ENCODE results near the gene CEP95.

The CEP95 gene

DNA sequence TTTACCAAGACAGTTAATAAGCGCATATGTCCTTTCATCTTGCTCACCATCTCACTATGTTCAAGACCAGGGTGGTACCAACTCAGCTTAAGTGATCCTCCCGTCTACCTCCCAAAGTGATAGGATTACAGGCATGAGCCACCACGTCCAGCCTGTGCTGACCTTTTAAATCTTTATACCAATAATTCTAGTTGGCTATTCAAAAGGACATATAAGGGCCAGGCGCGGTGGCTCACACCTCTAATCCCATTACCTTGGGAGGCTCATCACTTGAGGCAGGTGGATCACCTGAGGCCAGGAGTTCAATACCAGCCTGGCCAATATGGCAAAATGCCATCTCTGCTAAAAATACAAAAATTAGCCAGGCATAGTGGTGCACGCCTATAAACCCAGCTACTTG, 2.4 kb downstream of the CEP95 start:
- Histone ChIP-seq H3K4me1 (ENCODE audit: low read length) (peaks cover 15% of the 10 kb centered on the region), H3K36me3 (replicated peaks; ENCODE audit: low read depth, low read length) (peaks cover 40% of the 10 kb centered on the region), H3K27ac (ENCODE audit: low read length) (no peak overlapping the region), H3K4me3 (ENCODE audit: low read length) (no peak overlapping the region), H3K4me2 (ENCODE audit: low read length) (no peak overlapping the region), H3K9ac (ENCODE audit: low read length) (no peak overlapping the region), H4K20me1 (ENCODE audit: insufficient read depth, low read length) (peaks cover 21% of the 10 kb centered on the region), H2AFZ (ENCODE audit: low read depth, low read length) (no peak overlapping the region), H3K27me3 (ENCODE audit: low read depth, low read length) (no peaks in the 10 kb centered on the region), H3K9me3 (ENCODE audit: insufficient read depth, low read length) (no peaks in the 10 kb centered on the region), H3K79me2 (ENCODE audit: low read length) (peaks cover 60% of the 10 kb centered on the region)
- TF ChIP-seq, protein P1, sequence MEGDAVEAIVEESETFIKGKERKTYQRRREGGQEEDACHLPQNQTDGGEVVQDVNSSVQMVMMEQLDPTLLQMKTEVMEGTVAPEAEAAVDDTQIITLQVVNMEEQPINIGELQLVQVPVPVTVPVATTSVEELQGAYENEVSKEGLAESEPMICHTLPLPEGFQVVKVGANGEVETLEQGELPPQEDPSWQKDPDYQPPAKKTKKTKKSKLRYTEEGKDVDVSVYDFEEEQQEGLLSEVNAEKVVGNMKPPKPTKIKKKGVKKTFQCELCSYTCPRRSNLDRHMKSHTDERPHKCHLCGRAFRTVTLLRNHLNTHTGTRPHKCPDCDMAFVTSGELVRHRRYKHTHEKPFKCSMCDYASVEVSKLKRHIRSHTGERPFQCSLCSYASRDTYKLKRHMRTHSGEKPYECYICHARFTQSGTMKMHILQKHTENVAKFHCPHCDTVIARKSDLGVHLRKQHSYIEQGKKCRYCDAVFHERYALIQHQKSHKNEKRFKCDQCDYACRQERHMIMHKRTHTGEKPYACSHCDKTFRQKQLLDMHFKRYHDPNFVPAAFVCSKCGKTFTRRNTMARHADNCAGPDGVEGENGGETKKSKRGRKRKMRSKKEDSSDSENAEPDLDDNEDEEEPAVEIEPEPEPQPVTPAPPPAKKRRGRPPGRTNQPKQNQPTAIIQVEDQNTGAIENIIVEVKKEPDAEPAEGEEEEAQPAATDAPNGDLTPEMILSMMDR (IDR thresholded peaks at IDR 0.05; ENCODE audit: low read depth, low read length): no peak
- no peak for TF ChIP-seq EZH2phosphoT487 (IDR thresholded peaks at IDR 0.05; ENCODE audit: low read depth)

GRCh38 chr17:64515419-64515818, 8.6 kb downstream of the CEP95 start:
- 0 out of 2 replicates have a peak, but pooled peaks cover 7% of the 10 kb centered on the region for H4K20me1 ChIP-seq (ENCODE audit: insufficient read depth, low read length)
- no peak overlapping the region for H3K27ac ChIP-seq (ENCODE audit: low read length)
- H2AFZ ChIP-seq (ENCODE audit: low read depth, low read length): no peak overlapping the region
- H3K4me2 ChIP-seq (ENCODE audit: low read length): no peak overlapping the region
- H3K4me1 ChIP-seq (ENCODE audit: low read length): no peaks in the 10 kb centered on the region
- peaks cover 8% of the 10 kb centered on the region for H3K79me2 ChIP-seq (ENCODE audit: low read length)
- no peak overlapping the region for H3K4me3 ChIP-seq (ENCODE audit: low read length)
- no peaks in the 10 kb centered on the region for H3K27me3 ChIP-seq (ENCODE audit: low read depth, low read length)
- no peak for TF ChIP-seq EZH2phosphoT487 (IDR thresholded peaks at IDR 0.05; ENCODE audit: low read depth)
- TF ChIP-seq, protein P1 (IDR thresholded peaks at IDR 0.05; ENCODE audit: low read depth, low read length): no peak
- H3K9me3 ChIP-seq (ENCODE audit: insufficient read depth, low read length): no peaks in the 10 kb centered on the region
- H3K36me3 ChIP-seq (replicated peaks; ENCODE audit: low read depth, low read length): peaks cover 58% of the 10 kb centered on the region
- H3K9ac ChIP-seq (ENCODE audit: low read length): no peak overlapping the region

DNA sequence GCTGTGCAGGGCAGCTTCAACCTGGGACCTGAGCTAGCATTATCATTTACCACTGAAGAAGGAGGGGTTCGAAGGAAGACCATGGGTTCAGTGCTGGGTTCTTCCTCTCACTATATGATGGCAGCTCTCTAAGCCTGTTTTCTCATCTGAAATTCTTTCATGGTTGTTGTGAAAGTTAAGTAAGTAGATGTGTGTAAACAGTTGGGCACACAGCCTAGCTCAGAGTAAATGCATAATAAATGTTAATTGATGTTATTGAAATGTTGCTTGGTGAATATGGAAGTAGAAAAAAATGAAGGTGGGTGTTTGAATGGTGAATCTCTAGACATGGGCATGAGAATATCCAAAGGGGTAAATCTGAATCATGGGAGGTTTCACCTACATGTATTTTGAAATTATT, 9.1 kb downstream of the CEP95 start:
- H3K9ac ChIP-seq (ENCODE audit: low read length): no peak overlapping the region
- 0 out of 2 replicates have a peak, but pooled peaks cover 7% of the 10 kb centered on the region for H4K20me1 ChIP-seq (ENCODE audit: insufficient read depth, low read length)
- no peaks in the 10 kb centered on the region for H3K27me3 ChIP-seq (ENCODE audit: low read depth, low read length)
- H3K4me1 ChIP-seq (ENCODE audit: low read length): no peaks in the 10 kb centered on the region
- H2AFZ ChIP-seq (ENCODE audit: low read depth, low read length): no peak overlapping the region
- peaks cover 58% of the 10 kb centered on the region for H3K36me3 ChIP-seq (replicated peaks; ENCODE audit: low read depth, low read length)
- no peak overlapping the region for H3K4me2 ChIP-seq (ENCODE audit: low read length)
- TF ChIP-seq, protein P1 (IDR thresholded peaks at IDR 0.05; ENCODE audit: low read depth, low read length): no peak
- TF ChIP-seq EZH2phosphoT487 (IDR thresholded peaks at IDR 0.05; ENCODE audit: low read depth): no peak
- H3K4me3 ChIP-seq (ENCODE audit: low read length): no peak overlapping the region
- H3K9me3 ChIP-seq (ENCODE audit: insufficient read depth, low read length): no peaks in the 10 kb centered on the region
- H3K27ac ChIP-seq (ENCODE audit: low read length): no peak overlapping the region
- H3K79me2 ChIP-seq (ENCODE audit: low read length): peaks cover 8% of the 10 kb centered on the region

DNA sequence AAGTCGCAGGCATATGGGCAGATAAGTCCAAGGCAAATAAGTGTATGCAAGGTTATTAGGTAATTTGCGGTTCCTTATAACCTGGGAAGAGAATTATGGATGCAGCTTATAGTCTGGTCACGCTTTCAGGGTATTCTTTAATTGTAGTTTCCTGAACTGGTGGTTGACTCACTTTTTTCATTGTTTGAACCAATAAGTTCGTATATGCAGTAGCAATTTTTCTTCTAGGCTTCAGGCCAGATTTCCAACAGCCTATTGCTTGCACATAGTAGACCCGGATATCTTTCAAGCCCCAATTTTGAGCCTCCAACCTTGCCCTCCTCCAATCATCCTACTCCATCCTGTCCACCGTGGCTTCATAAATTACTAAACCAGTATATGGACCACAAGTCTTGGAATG, 12.8 kb downstream of the CEP95 start:
- H3K9ac ChIP-seq (ENCODE audit: low read length): no peak overlapping the region
- H3K4me1 ChIP-seq (ENCODE audit: low read length): no peaks in the 10 kb centered on the region
- H3K79me2 ChIP-seq (ENCODE audit: low read length): no peaks in the 10 kb centered on the region
- 0 out of 2 replicates have a peak, but pooled peaks cover 7% of the 10 kb centered on the region for H4K20me1 ChIP-seq (ENCODE audit: insufficient read depth, low read length)
- H3K36me3 ChIP-seq (replicated peaks; ENCODE audit: low read depth, low read length): peaks cover 51% of the 10 kb centered on the region
- H3K27me3 ChIP-seq (ENCODE audit: low read depth, low read length): no peaks in the 10 kb centered on the region
- no peak overlapping the region for H3K4me2 ChIP-seq (ENCODE audit: low read length)
- TF ChIP-seq, protein P1 (IDR thresholded peaks at IDR 0.05; ENCODE audit: low read depth, low read length): no peak
- TF ChIP-seq EZH2phosphoT487 (IDR thresholded peaks at IDR 0.05; ENCODE audit: low read depth): no peak
- H3K4me3 ChIP-seq (ENCODE audit: low read length): no peak overlapping the region
- H3K27ac ChIP-seq (ENCODE audit: low read length): no peak overlapping the region
- no peaks in the 10 kb centered on the region for H3K9me3 ChIP-seq (ENCODE audit: insufficient read depth, low read length)
- H2AFZ ChIP-seq (ENCODE audit: low read depth, low read length): no peak overlapping the region
